ENCODE results near the gene USP7. TPM values are rescaled to one million over a fixed set of nuclear protein-coding genes. Genes with fewer than 3 reads are reported as not detected.

Gene USP7
- total RNA-seq, 1 experiment from 2014 or later, result 73.8 TPM

- Histone ChIP-seq H3K4me3 (ENCODE audit: low read length) (no peak overlapping the region), H2AFZ (ENCODE audit: low read length) (no peak overlapping the region), H3K9ac (ENCODE audit: low read length) (no peak overlapping the region), H3K9me3 (ENCODE audit: low read length) (no peaks in the 10 kb centered on the region), H3K36me3 (ENCODE audit: low read depth, low read length) (peaks cover 3% of the 10 kb centered on the region; the same call in 1 of the 2 replicates), H3K27me3 (ENCODE audit: low read length) (no peaks in the 10 kb centered on the region), H3K27ac (ENCODE audit: low read length) (no peak overlapping the region), H3K9me2 (replicated peaks; ENCODE audit: low read length) (no peaks in the 10 kb centered on the region), H3F3A (ENCODE audit: low read length, unreplicated experiment) (no peaks in the 10 kb centered on the region), H3K4me2 (ENCODE audit: low read length) (no peak overlapping the region), H3K79me2 (ENCODE audit: low read length) (no peaks in the 10 kb centered on the region), H4K20me1 (ENCODE audit: low read length) (no peaks in the 10 kb centered on the region), H3K4me1 (ENCODE audit: insufficient read depth, low read length) (peaks cover 32% of the 10 kb centered on the region)
- DNase-seq (no peak), ATAC-seq (no peak)
- intact Hi-C loops (cut with micrococcal nuclease), result no loop called here
- ChIA-PET CTCF (no interaction called here), POLR2A (ENCODE audit: unreplicated experiment) (interaction anchor here (0.6 kb wide), 1 partner anchor 42 kb away, joined by 6 read pairs; no protein-coding TSS in a partner anchor)
- no TSS peak for BruUV-seq (replicated peaks)
- TF ChIP-seq EZH2phosphoT487 (IDR thresholded peaks at IDR 0.05; ENCODE audit: borderline replicate concordance, low read length) (no peak), EZH2 (IDR thresholded peaks at IDR 0.05; ENCODE audit: low read length, unreplicated experiment) (no peak), CTCF (conservative IDR thresholded peaks at IDR 0.05; ENCODE audit: low read depth, low read length) (no peak)
Observed at GRCh38 chr16:8888951-8889892, 74.5 kb downstream of the USP7 start.

- no peaks in the 10 kb centered on the region for H4K20me1 ChIP-seq (ENCODE audit: low read length)
- TF ChIP-seq CTCF (conservative IDR thresholded peaks at IDR 0.05; ENCODE audit: low read depth, low read length) (no peak), EZH2 (IDR thresholded peaks at IDR 0.05; ENCODE audit: low read length, unreplicated experiment) (no peak), EZH2phosphoT487 (IDR thresholded peaks at IDR 0.05; ENCODE audit: borderline replicate concordance, low read length) (no peak)
- no peaks in the 10 kb centered on the region; the same call in 1 of the 2 replicates for H3K36me3 ChIP-seq (ENCODE audit: low read depth, low read length)
- BruUV-seq (replicated peaks), result no TSS peak
- no peaks in the 10 kb centered on the region for H3K79me2 ChIP-seq (ENCODE audit: low read length)
- H2AFZ ChIP-seq (ENCODE audit: low read length), result no peak overlapping the region
- H3K4me3 ChIP-seq (ENCODE audit: low read length), result no peak overlapping the region
- no peaks in the 10 kb centered on the region for H3K27me3 ChIP-seq (ENCODE audit: low read length)
- ChIA-PET POLR2A (ENCODE audit: unreplicated experiment) (no interaction called here), CTCF (no interaction called here)
- no peaks in the 10 kb centered on the region for H3K9me3 ChIP-seq (ENCODE audit: low read length)
- H3K4me2 ChIP-seq (ENCODE audit: low read length), result no peak overlapping the region
- H3K9ac ChIP-seq (ENCODE audit: low read length), result no peak overlapping the region
- no peaks in the 10 kb centered on the region for H3K9me2 ChIP-seq (replicated peaks; ENCODE audit: low read length)
- H3K4me1 ChIP-seq (ENCODE audit: insufficient read depth, low read length), result peaks cover 34% of the 10 kb centered on the region
- DNase-seq (peak; percentile 52), ATAC-seq (no peak)
- intact Hi-C loops (cut with micrococcal nuclease), result no loop called here
- H3K27ac ChIP-seq (ENCODE audit: low read length), result no peak overlapping the region
- no peaks in the 10 kb centered on the region for H3F3A ChIP-seq (ENCODE audit: low read length, unreplicated experiment)
Observed at GRCh38 chr16:8887952-8888560, 75.7 kb downstream of the USP7 start.

GRCh38 chr16:8887431-8887765 is 76.3 kb downstream of the USP7 start:
- no TSS peak for BruUV-seq (replicated peaks)
- no peaks in the 10 kb centered on the region for H4K20me1 ChIP-seq (ENCODE audit: low read length)
- H3K4me2 ChIP-seq (ENCODE audit: low read length), result no peak overlapping the region
- TF ChIP-seq EZH2 (IDR thresholded peaks at IDR 0.05; ENCODE audit: low read length, unreplicated experiment) (no peak), CTCF (conservative IDR thresholded peaks at IDR 0.05; ENCODE audit: low read depth, low read length) (no peak), EZH2phosphoT487 (IDR thresholded peaks at IDR 0.05; ENCODE audit: borderline replicate concordance, low read length) (no peak)
- no peaks in the 10 kb centered on the region for H3K79me2 ChIP-seq (ENCODE audit: low read length)
- H3K9me2 ChIP-seq (replicated peaks; ENCODE audit: low read length), result no peaks in the 10 kb centered on the region
- no peak overlapping the region for H3K9ac ChIP-seq (ENCODE audit: low read length)
- no peaks in the 10 kb centered on the region for H3F3A ChIP-seq (ENCODE audit: low read length, unreplicated experiment)
- H3K4me3 ChIP-seq (ENCODE audit: low read length), result no peak overlapping the region
- ChIA-PET CTCF (no interaction called here), POLR2A (ENCODE audit: unreplicated experiment) (no interaction called here)
- intact Hi-C loops (cut with micrococcal nuclease), result no loop called here
- peaks cover 34% of the 10 kb centered on the region for H3K4me1 ChIP-seq (ENCODE audit: insufficient read depth, low read length)
- H3K27me3 ChIP-seq (ENCODE audit: low read length), result no peaks in the 10 kb centered on the region
- no peaks in the 10 kb centered on the region; the same call in 1 of the 2 replicates for H3K36me3 ChIP-seq (ENCODE audit: low read depth, low read length)
- H3K27ac ChIP-seq (ENCODE audit: low read length), result no peak overlapping the region
- DNase-seq (no peak), ATAC-seq (no peak)
- H2AFZ ChIP-seq (ENCODE audit: low read length), result no peak overlapping the region
- H3K9me3 ChIP-seq (ENCODE audit: low read length), result no peaks in the 10 kb centered on the region
